HUES48 (cell line): ENCODE data around the gene TBX18.

Experiments
- H3K27ac ChIP-seq: one replicate; pipeline ENCODE4 v1.7.0; 2013; ENCODE audit warnings: low read depth, low read length, inconsistent platforms
- H3K27me3 ChIP-seq: 2 replicates; pipeline ENCODE4 v1.6.1; 2013; ENCODE audit warnings: mild to moderate bottlenecking, low read length; ENCODE audit not compliant: control insufficient read depth, insufficient read depth
- H3K36me3 ChIP-seq: 2 replicates; pipeline ENCODE4 v1.6.1; 2013; ENCODE audit warnings: low read length; ENCODE audit not compliant: control insufficient read depth, insufficient read depth
- H3K4me1 ChIP-seq: 2 replicates; pipeline ENCODE4 v1.6.1; 2013; ENCODE audit warnings: mild to moderate bottlenecking, low read length; ENCODE audit not compliant: control insufficient read depth, insufficient read depth
- H3K4me3 ChIP-seq: 2 replicates; pipeline ENCODE4 v1.5.1; 2013; ENCODE audit warnings: mild to moderate bottlenecking, low read depth, low read length
- H3K9ac ChIP-seq: 2 replicates; pipeline ENCODE4 v1.6.1; 2013; ENCODE audit warnings: mild to moderate bottlenecking, low read depth, low read length, moderate library complexity
- H3K9me3 ChIP-seq: 2 replicates; pipeline ENCODE4 v1.6.1; 2013; ENCODE audit warnings: low read length; ENCODE audit not compliant: control insufficient read depth, insufficient read depth

Gene TBX18

DNA sequence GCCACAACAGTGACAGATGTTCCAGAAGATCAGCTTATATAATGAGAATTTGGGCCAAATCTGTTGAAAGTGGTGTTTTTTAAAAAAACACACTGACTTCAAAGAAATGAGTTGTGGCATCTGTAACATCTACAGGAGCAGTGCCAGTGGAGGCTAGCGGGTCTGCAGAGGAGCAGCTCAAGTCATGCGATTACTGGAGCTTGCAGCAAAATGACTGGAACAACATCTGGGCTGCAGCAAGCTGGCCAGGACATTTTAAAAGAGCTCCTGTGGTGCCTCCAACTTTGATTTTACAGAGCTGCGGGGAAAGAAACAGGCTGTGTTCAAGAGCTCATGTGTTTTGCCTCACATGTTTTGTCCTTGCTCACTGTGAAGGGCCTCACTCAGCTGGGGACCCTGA is 57.2 kb downstream of the TBX18 start:
- no peak overlapping the region for H3K4me3 ChIP-seq
- H3K9ac ChIP-seq = no peak overlapping the region
- no peak overlapping the region for H3K27ac ChIP-seq
- H3K27me3 ChIP-seq = no peaks in the 10 kb centered on the region
- no peaks in the 10 kb centered on the region for H3K36me3 ChIP-seq
- H3K9me3 ChIP-seq = no peaks in the 10 kb centered on the region
- H3K4me1 ChIP-seq = no peaks in the 10 kb centered on the region

GRCh38 chr6:84696166-84696565 is 68.2 kb downstream of the TBX18 start:
- H3K27ac ChIP-seq = no peak overlapping the region
- no peak overlapping the region for H3K4me3 ChIP-seq
- peaks cover 4% of the 10 kb centered on the region; the same call in 1 of the 2 replicates for H3K9me3 ChIP-seq
- no peaks in the 10 kb centered on the region for H3K36me3 ChIP-seq
- no peaks in the 10 kb centered on the region for H3K27me3 ChIP-seq
- no peaks in the 10 kb centered on the region for H3K4me1 ChIP-seq
- H3K9ac ChIP-seq = no peak overlapping the region

DNA sequence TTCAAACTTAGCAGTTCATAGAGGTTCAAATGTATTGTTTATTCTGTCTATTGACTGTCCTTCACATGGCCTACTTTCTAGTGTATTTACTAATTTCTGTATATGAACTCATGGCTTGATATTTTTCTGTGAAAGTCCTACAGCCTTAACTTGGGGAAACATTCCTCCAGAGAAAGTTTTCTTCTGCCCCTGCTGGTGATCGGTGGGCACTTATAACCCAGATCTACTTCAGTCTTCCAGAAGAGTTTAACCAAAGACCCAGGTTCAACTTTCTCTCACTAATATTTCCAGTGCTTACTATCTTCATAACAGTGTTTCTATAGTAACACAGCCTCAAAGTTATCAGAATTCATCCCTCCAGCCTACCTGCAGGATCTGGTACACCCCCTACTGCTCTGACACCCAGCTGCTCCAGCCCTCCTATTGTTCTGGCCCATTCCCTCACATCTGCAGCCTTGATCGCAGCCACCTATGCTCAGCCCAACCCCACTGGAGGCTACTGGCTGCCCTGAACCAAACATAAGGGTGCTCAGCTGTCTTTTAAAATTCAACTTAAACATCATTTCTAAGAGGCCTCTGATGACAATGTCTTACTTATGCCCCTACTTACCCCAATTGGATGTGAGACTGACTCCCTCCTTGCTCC is 72.3 kb downstream of the TBX18 start:
- Histone ChIP-seq H3K9ac (no peak overlapping the region), H3K9me3 (no peaks in the 10 kb centered on the region), H3K4me1 (no peaks in the 10 kb centered on the region), H3K36me3 (no peaks in the 10 kb centered on the region), H3K27me3 (no peaks in the 10 kb centered on the region), H3K4me3 (no peak overlapping the region), H3K27ac (no peak overlapping the region)

GRCh38 chr6:84688141-84688873 is 76.1 kb downstream of the TBX18 start:
- no peak overlapping the region for H3K4me3 ChIP-seq
- no peak overlapping the region for H3K9ac ChIP-seq
- no peak overlapping the region for H3K27ac ChIP-seq

GRCh38 chr6:84687431-84687830 is 77.0 kb downstream of the TBX18 start:
- Histone ChIP-seq H3K4me1 (no peaks in the 10 kb centered on the region), H3K4me3 (no peak overlapping the region)

More at GRCh38 chr6:84688141-84688873, 76.1 kb downstream of the TBX18 start:
- Histone ChIP-seq H3K36me3 (no peaks in the 10 kb centered on the region), H3K9me3 (no peaks in the 10 kb centered on the region), H3K27me3 (no peaks in the 10 kb centered on the region), H3K4me1 (no peaks in the 10 kb centered on the region)

GRCh38 chr6:84685983-84686584 is 78.3 kb downstream of the TBX18 start:
- H3K4me1 ChIP-seq = no peaks in the 10 kb centered on the region
- H3K36me3 ChIP-seq = no peaks in the 10 kb centered on the region
- no peak overlapping the region for H3K9ac ChIP-seq
- H3K27ac ChIP-seq = no peak overlapping the region
- no peak overlapping the region for H3K4me3 ChIP-seq
- no peaks in the 10 kb centered on the region for H3K27me3 ChIP-seq
- H3K9me3 ChIP-seq = no peaks in the 10 kb centered on the region

More at GRCh38 chr6:84687431-84687830, 77.0 kb downstream of the TBX18 start:
- Histone ChIP-seq H3K27ac (no peak overlapping the region), H3K36me3 (no peaks in the 10 kb centered on the region), H3K9me3 (no peaks in the 10 kb centered on the region), H3K27me3 (no peaks in the 10 kb centered on the region), H3K9ac (no peak overlapping the region)

- Histone ChIP-seq H3K27ac (no peak overlapping the region), H3K36me3 (no peaks in the 10 kb centered on the region), H3K4me3 (no peak overlapping the region), H3K9ac (no peak overlapping the region), H3K4me1 (no peaks in the 10 kb centered on the region), H3K27me3 (no peaks in the 10 kb centered on the region), H3K9me3 (no peaks in the 10 kb centered on the region)
Observed at GRCh38 chr6:84681693-84682326, 82.6 kb downstream of the TBX18 start.

GRCh38 chr6:84675651-84676050 is 88.7 kb downstream of the TBX18 start:
- H3K4me1 ChIP-seq = no peaks in the 10 kb centered on the region
- no peak overlapping the region for H3K9ac ChIP-seq
- H3K27me3 ChIP-seq = no peaks in the 10 kb centered on the region
- no peaks in the 10 kb centered on the region for H3K36me3 ChIP-seq
- H3K27ac ChIP-seq = no peak overlapping the region
- no peak overlapping the region for H3K4me3 ChIP-seq
- no peaks in the 10 kb centered on the region for H3K9me3 ChIP-seq

DNA sequence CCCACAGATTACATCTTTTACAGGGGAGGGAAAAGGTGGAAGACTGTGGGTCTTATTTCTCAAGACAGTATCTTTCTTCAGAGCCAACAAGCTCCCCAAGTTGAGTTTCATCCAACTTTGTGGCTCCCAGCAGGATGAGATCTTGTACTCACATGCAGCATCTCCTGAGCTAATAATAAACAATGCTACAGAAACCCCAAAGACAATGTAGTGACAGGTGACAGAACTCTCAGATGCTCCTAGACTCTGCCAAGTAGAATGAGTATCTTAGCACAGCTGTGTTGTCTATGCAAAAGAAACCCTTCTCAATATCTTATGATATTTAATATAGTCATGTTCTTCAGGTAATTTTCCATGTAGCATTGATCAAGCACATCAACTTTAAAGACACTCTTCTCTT is 90.0 kb downstream of the TBX18 start:
- Histone ChIP-seq H3K4me3 (no peak overlapping the region), H3K27me3 (no peaks in the 10 kb centered on the region), H3K27ac (no peak overlapping the region), H3K4me1 (no peaks in the 10 kb centered on the region), H3K9me3 (no peaks in the 10 kb centered on the region), H3K36me3 (no peaks in the 10 kb centered on the region), H3K9ac (no peak overlapping the region)

DNA sequence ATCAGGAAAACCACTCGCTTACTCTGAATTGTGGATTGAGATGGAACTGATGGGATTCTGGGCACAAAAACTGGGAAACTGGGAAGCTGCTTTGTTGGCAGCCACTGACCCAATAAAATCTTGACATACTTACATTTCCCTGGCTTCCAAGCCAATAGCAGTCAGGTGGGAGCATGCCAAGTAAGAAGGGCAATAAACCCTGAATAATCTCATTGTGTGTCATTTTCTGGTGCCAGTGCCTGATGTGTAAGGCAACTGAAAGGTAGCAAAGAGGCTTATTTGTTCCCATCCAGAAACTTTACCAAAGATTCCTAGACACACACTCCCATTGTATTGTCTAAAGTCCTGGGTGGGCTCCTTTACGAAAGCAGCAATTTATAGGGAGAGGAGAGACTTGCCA is 93.2 kb downstream of the TBX18 start:
- no peak overlapping the region for H3K9ac ChIP-seq
- H3K27ac ChIP-seq = no peak overlapping the region
- H3K4me3 ChIP-seq = no peak overlapping the region
- no peaks in the 10 kb centered on the region for H3K9me3 ChIP-seq
- H3K4me1 ChIP-seq = no peaks in the 10 kb centered on the region
- H3K36me3 ChIP-seq = no peaks in the 10 kb centered on the region
- no peaks in the 10 kb centered on the region for H3K27me3 ChIP-seq

DNA sequence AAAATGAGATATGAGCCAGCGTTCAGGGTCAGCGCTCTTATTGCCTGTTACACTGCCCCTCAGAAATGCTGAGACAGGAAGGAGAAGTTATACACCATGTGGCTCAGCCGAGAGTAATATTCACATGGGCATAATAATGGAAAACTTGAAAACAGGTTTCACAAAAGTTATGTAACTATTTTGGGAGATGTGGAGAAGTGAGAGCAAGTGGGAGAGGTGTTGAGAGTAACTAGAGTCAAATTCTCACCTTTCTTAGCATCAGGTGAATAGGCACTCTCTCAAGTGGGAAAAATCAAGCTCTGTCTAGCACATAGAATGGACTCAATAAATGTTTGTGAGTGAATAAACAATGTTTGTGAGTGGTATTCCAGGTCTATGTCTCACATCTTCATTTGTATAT is 94.5 kb downstream of the TBX18 start:
- Histone ChIP-seq H3K9ac (no peak overlapping the region), H3K27me3 (no peaks in the 10 kb centered on the region), H3K36me3 (no peaks in the 10 kb centered on the region), H3K27ac (no peak overlapping the region), H3K4me3 (no peak overlapping the region), H3K4me1 (no peaks in the 10 kb centered on the region), H3K9me3 (no peaks in the 10 kb centered on the region)
